GM12865 (cell line): ENCODE measurements around the gene NPS.

Experiments used
- DNase-seq: peaks from one replicate; pipeline ENCODE4 v3.0.0; 2010; ENCODE audit warnings: low read depth
- H3K4me3 ChIP-seq: 2 replicates; pipeline ENCODE4 v1.5.1; 2011; ENCODE audit warnings: mild to moderate bottlenecking, low read depth, low read length, control low read depth
- CTCF ChIP-seq: IDR thresholded peaks from 2 replicates; pipeline ENCODE4 v1.5.1; 2011; ENCODE audit warnings: low read length, control low read depth, low read depth, inconsistent platforms; ENCODE audit not compliant: insufficient read depth; ENCODE audit errors: missing control alignments

The NPS gene

GRCh38 chr10:127578961-127579305 lies 29.8 kb downstream of the NPS start:
- no peak overlapping the region for H3K4me3 ChIP-seq

DNA sequence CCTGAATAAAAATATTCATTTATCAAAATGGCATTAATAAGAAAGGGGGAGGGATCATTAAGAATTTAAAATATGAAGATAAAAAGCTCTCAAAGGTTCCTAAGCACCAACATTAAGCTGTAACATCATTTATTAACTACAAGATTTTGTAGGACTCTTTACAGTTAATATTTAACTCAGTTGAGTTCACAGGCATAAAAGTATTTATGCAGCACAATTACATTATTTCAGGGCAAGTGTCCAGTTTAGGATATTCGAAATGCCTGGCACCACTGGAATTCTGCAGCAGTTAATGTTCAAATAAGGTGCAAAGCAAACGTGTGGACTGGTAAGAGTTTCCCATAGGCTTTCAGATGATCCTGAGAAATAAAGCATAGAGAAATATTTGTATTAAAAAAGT lies 30.5 kb downstream of the NPS start:
- TF ChIP-seq CTCF = no peak

More at GRCh38 chr10:127578961-127579305, 29.8 kb downstream of the NPS start:
- no peak for TF ChIP-seq CTCF
- no peak for DNase-seq

DNA sequence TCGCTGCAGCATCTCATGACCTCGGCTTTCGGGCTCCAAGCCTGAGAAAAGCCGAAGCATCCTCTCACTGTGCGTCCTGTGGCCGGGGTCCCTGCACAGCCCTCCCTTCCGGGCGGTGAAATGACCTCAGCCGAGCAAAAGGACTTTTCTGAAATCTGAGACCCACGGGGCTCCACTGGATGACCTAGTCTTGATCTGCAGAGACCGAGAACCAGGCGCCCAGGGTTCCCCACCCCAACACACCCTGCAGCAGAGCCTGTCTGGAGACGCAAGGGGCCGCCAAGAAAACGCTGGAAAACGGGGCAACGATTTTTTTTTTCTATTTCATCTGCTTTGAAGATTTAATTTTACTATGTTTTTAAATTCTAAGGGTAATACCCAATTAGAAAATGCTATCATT lies 31.7 kb downstream of the NPS start:
- H3K4me3 ChIP-seq = no peak overlapping the region
- DNase-seq = no peak
- TF ChIP-seq CTCF = no peak

More for the DNA sequence above, 30.5 kb downstream of the NPS start:
- H3K4me3 ChIP-seq = no peak overlapping the region
- no peak for DNase-seq

- no peak for TF ChIP-seq CTCF
- no peak overlapping the region for H3K4me3 ChIP-seq
- no peak for DNase-seq
Measured at GRCh38 chr10:127585519-127586023, 36.5 kb downstream of the NPS start.

DNA sequence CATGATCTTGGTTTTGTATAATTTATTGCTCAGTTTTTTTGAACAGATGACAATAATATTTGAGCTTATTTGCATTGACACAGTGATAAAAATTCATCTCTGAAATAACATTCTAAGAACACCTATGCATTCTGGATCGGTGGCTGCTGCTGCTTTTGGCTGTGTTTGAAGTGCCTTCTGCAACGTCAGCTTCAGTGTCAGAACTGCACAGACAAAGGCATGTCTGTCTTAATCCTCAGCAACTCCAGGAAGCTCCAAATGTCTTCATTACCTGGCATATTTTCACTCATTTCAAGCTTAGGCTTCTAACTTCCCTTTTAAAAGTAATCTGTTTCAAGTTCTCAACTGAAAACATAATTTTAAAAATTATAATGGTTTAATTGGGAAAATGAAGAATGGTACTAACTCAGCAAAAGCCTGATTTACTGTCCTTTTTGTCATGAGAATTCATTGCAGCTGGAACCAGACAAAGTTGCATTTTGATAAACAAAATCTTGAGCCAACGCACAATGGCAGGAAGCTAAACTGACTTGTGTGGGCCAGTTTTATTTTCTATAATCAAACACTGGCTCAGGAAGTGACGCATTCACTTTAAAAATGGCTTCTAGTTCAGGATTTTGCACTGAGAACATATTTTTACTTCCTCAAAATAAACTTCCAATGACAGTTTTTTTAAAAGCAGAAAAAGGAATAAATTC lies 38.7 kb downstream of the NPS start:
- DNase-seq = no peak
- H3K4me3 ChIP-seq = no peak overlapping the region
- no peak for TF ChIP-seq CTCF

DNA sequence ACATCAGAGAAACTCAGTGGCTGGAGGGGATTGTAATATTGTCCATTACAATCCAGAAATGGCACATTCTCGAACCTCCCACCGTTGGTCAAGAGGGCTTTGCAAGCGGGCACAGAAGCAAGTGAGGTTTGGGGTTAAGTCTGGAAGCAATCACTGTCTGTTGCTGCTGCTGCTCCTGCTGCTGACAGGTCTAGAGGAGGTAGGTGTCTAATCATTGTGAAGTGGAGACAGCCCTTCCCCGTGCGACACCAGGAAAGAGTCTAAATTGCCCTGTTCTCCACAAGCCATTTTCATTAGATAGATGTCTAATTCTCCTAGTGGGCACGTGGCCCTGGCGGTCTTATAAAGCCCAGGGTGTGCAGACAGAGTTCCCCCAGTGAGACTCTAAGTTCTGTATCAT lies 43.5 kb downstream of the NPS start:
- no peak for DNase-seq
- no peak for TF ChIP-seq CTCF
- no peak overlapping the region for H3K4me3 ChIP-seq

DNA sequence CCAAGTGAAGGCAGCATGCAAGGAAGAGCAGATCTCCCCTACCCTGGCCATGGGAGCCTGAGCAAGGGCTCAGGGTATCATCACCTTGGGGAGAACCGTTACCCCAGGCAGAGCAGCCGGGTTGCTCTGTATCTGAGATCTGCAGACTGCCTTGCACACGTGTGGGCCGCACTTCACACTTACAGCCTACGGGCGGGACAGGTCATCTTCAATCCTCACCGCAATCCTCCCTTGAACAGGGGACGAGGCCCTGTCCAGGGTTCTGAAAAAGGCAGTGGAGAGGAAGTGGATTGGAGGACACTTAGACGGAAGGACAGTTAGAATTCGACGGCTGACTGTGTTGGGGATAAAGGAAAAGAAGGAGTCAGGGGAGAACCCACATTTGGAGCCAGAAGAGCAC lies 51.4 kb downstream of the NPS start:
- TF ChIP-seq CTCF = no peak
- no peak for DNase-seq
- H3K4me3 ChIP-seq = no peak overlapping the region
